Mucosa of rectum (tissue), 2 donors: ENCODE measurements around the gene TALDO1.

Source experiments
- H3K27ac ChIP-seq, 2 donors: one replicate each; pipeline ENCODE4 v1.7.0; 2013; ENCODE audit warnings: inconsistent platforms in 2 of 2, low read depth in 2 of 2, low read length in 2 of 2
- H3K27me3 ChIP-seq, 2 donors: one replicate each; pipeline ENCODE4 v1.7.0; 2013; ENCODE audit warnings: low read length in 2 of 2; ENCODE audit not compliant: control insufficient read depth in 2 of 2, insufficient read depth in 2 of 2
- H3K36me3 ChIP-seq, 2 donors: one replicate each; pipeline ENCODE4 v1.7.0; 2013; ENCODE audit warnings: low read length in 2 of 2; ENCODE audit not compliant: control insufficient read depth in 2 of 2, insufficient read depth in 2 of 2
- H3K4me1 ChIP-seq, 2 donors: one replicate each; pipeline ENCODE4 v1.7.0; 2013; ENCODE audit warnings: low read length in 2 of 2, mild to moderate bottlenecking in 1 of 2; ENCODE audit not compliant: control insufficient read depth in 2 of 2, insufficient read depth in 2 of 2
- H3K4me3 ChIP-seq, 2 donors: one replicate each; pipeline ENCODE4 v1.7.0; 2013; ENCODE audit warnings: low read length in 2 of 2
- H3K9ac ChIP-seq, 2 donors: one replicate each; pipeline ENCODE4 v1.7.0; 2013; ENCODE audit warnings: low read length in 2 of 2, low read depth in 1 of 2, mild to moderate bottlenecking in 1 of 2
- H3K9me3 ChIP-seq, 2 donors: one replicate each; pipeline ENCODE4 v1.7.0; 2013; ENCODE audit warnings: low read length in 2 of 2; ENCODE audit not compliant: control insufficient read depth in 2 of 2
- donor health status: healthy.
- donor health status: Normal muscosa, but diverticular disease.

TALDO1 gene

GRCh38 chr11:719214-720016 lies 27.8 kb upstream of the TALDO1 start:
- Histone ChIP-seq H3K4me3 (no peak overlapping the region), H3K36me3 (peaks cover 8 to 20% of the 10 kb centered on the region in 2 donors), H3K9me3 (no peaks in the 10 kb centered on the region), H3K9ac (no peak overlapping the region), H3K4me1 (peaks cover 14 to 19% of the 10 kb centered on the region in 2 donors), H3K27me3 (no peaks in the 10 kb centered on the region), H3K27ac (no peak overlapping the region)

- peaks cover 12 to 25% of the 10 kb centered on the region in 2 donors for H3K36me3 ChIP-seq
- H3K4me1 ChIP-seq, result peaks cover 14 to 19% of the 10 kb centered on the region in 2 donors
- peak overlapping the region; percentile 61 to 72 for H3K27ac ChIP-seq
- H3K9ac ChIP-seq, result peak overlapping the region in 1 of 2 donors; percentile 43
- H3K9me3 ChIP-seq, result no peaks in the 10 kb centered on the region
- H3K4me3 ChIP-seq, result no peak overlapping the region
- no peaks in the 10 kb centered on the region for H3K27me3 ChIP-seq
Measured at GRCh38 chr11:720017-720641, 27.1 kb upstream of the TALDO1 start.

- Histone ChIP-seq H3K27me3 (no peaks in the 10 kb centered on the region), H3K9me3 (no peaks in the 10 kb centered on the region), H3K9ac (peak overlapping the region in 1 of 2 donors; percentile 43), H3K4me1 (peaks cover 19 to 20% of the 10 kb centered on the region in 2 donors), H3K4me3 (no peak overlapping the region), H3K36me3 (peaks cover 12 to 25% of the 10 kb centered on the region in 2 donors), H3K27ac (peak overlapping the region; percentile 61 to 72)
Measured at GRCh38 chr11:720642-721246, 26.5 kb upstream of the TALDO1 start.

DNA sequence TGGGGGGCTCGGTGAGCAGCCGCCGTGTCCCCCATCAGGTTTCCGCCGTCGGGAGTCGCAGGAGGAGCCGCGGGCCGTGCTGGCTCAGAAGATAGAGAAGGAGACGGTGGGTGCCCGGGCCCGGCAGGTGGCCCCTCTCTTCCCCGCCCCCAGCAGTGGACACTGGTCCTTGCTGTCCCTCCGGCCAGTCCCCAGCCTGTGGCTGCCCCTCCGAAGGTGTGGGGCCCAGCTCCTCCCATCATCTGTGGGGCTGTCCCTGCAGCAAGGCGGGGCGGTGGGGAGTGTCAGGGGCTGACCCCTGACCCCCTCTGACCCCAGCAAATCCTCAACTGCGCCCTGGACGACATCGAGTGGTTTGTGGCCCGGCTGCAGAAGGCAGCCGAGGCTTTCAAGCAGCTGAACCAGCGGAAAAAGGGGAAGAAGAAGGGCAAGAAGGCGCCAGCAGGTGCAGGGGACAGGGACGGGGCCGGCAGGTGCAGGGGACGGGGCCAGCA lies 26.0 kb upstream of the TALDO1 start:
- H3K27me3 ChIP-seq, result no peaks in the 10 kb centered on the region
- no peak overlapping the region for H3K27ac ChIP-seq
- H3K4me3 ChIP-seq, result no peak overlapping the region
- peaks cover 19 to 20% of the 10 kb centered on the region in 2 donors for H3K4me1 ChIP-seq
- H3K36me3 ChIP-seq, result peaks cover 12 to 25% of the 10 kb centered on the region in 2 donors
- H3K9me3 ChIP-seq, result no peaks in the 10 kb centered on the region
- no peak overlapping the region for H3K9ac ChIP-seq

DNA sequence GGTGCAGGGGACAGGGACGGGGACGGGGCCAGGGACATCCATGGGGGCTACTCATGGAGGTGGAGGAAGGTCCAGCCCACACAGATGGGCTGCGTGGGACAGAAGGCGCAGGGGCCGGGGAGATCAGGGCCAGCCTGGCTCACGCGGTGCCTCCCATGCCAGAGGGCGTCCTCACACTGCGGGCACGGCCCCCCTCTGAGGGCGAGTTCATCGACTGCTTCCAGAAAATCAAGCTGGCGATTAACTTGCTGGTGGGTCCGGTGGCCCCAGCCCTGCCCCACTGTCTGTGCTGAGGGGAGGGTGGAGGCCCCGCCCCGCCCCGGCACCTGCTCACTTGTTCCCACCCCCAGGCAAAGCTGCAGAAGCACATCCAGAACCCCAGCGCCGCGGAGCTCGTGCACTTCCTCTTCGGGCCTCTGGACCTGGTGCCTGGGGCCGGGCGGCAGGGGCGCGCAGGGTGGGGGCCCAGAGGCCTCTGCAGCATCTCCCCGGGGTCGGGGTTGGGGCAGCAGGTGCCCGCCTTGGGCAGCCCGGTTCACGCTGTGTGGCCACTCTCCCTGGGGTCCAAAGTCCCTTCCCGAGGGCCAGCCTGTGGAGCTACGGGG lies 25.4 kb upstream of the TALDO1 start:
- Histone ChIP-seq H3K36me3 (peaks cover 10 to 25% of the 10 kb centered on the region in 2 donors), H3K4me1 (peaks cover 22% of the 10 kb centered on the region in 2 donors), H3K4me3 (peak overlapping the region in 1 of 2 donors; percentile 5)

GRCh38 chr11:722346-722811 lies 24.9 kb upstream of the TALDO1 start:
- H3K27ac ChIP-seq, result no peak overlapping the region
- H3K4me1 ChIP-seq, result peaks cover 26 to 27% of the 10 kb centered on the region in 2 donors
- H3K27me3 ChIP-seq, result no peaks in the 10 kb centered on the region
- no peaks in the 10 kb centered on the region for H3K9me3 ChIP-seq
- peak overlapping the region in 1 of 2 donors; percentile 5 for H3K4me3 ChIP-seq
- no peak overlapping the region for H3K9ac ChIP-seq
- peaks cover 7 to 23% of the 10 kb centered on the region in 2 donors for H3K36me3 ChIP-seq

More for the DNA sequence above, 25.4 kb upstream of the TALDO1 start:
- Histone ChIP-seq H3K9me3 (no peaks in the 10 kb centered on the region), H3K27ac (no peak overlapping the region), H3K27me3 (no peaks in the 10 kb centered on the region), H3K9ac (no peak overlapping the region)

DNA sequence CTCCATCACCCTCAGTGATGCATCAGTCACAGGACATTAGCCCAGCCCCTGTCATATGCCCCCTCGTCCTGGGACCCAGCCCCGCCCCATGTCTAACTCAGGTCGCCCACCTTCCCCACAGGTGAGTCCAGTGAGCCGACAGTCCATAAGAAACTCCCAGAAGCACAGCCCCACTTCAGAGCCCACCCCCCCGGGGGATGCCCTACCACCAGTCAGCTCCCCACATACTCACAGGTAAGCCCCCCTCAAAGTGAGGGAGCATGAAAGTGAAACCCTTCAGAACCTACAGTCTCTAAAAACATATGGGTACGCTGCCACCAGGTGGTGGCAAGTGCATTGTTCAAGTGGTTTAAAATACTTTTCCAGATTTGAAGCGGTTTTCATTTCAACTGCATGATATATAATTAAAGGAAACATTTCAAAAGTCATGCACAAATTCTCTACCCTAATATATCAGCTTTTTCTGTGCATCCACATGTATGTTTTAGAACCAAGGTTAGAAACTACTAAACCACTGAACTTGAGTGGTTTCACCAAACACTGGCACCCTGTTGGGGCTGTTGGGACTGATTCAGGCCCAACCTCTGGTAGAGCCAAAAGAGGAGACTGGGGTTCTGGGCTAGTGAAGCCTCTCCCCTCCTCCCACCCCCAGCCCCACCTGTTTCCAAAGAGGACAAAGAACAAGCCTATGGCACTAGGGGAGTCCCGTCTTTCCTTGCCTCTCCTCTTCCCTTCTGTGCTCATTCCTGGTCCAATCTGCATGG lies 24.0 kb upstream of the TALDO1 start:
- Histone ChIP-seq H3K4me3 (peak overlapping the region in 1 of 2 donors; percentile 16), H3K36me3 (peaks cover 7 to 23% of the 10 kb centered on the region in 2 donors), H3K9ac (no peak overlapping the region), H3K27me3 (no peaks in the 10 kb centered on the region), H3K27ac (no peak overlapping the region), H3K4me1 (peaks cover 32 to 34% of the 10 kb centered on the region in 2 donors), H3K9me3 (no peaks in the 10 kb centered on the region)

- Histone ChIP-seq H3K4me3 (no peak overlapping the region), H3K27ac (no peak overlapping the region), H3K36me3 (peaks cover 7 to 23% of the 10 kb centered on the region in 2 donors), H3K27me3 (no peaks in the 10 kb centered on the region), H3K4me1 (peaks cover 32 to 34% of the 10 kb centered on the region in 2 donors), H3K9me3 (no peaks in the 10 kb centered on the region), H3K9ac (no peak overlapping the region)
Measured at GRCh38 chr11:724049-724777, 23.1 kb upstream of the TALDO1 start.
